ENCODE measurements around the gene CXCL12.

The CXCL12 gene

DNA sequence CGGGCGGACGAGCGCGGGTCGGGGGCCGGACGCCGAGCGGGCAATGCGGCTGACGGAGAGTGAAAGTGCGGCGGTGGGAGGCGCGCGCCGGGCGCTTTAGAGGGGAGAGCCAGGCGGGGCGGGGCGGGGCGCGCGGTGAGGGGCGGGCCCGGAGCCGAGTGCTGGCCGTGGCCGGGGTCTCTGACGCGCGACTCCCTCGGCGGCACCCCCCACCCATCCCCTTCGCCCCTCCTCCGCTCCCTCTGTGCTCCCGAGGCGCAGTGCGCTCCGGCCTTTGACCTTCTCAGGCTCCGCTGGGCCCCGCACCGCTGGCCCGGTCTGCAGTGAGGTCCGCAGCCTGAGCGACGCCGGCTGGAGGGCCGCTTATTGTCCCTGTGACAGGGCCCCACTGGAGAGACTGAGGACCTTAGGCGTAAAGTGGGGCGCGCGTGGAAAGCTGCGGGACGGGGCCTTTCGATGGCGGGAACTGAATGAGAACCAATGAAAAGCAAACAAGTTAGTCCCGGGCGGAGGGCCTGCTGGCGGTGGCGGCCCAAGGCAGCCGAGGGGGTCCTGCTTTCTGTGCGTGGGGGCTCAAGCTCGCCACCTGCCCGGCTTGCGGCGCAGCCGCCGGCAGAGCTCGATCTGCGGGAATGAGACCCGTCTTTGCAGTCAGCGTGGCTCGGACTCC is at the start of gene CXCL12:
Gene CXCL12 (minus strand): TSS at position 72 of the 670 bp plus-strand sequence. CDS start 92 bp downstream, outside the sequence.
- DNase-seq = no peak

DNA sequence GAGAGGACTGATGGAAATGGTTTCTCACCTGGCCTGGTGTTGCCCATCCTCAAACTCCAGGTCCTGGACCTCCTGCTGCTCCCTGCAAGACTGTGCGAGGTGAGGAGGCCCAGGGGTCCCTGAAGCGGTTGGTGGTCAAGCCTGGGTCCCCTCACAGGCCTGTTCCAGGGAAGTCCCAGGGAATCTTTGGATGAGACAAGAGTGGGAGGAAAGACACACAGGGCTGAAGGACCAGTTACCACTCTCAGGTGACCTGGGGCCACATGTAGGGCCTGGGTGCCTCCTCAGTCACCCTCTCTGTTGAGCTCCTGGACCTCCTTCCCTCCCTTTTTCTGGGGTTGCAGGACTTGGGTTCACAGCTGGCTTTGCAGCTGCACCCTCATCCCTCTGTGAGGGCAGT is 42.6 kb upstream of the CXCL12 start:
- no peak for DNase-seq

DNA sequence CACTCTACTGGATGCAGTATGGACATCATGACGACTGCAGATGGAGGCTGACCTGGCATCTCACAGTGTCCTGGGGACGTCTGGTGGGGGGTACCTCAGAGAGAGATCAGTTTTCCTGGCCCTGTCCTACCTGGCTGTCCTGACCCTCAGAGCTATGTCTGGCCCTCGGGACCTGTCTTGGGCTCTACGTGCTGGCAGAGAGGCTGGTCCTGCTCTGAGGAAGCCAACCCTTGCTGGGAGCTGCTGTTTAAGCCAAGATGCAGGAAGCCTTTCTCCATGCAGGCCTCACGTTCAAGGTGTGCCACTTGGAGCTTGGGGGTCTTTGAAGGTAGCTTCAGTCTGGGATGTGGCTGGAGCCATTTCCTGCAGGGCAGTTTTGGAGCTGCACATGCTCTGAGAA is 42.1 kb upstream of the CXCL12 start:
- DNase-seq = no peak

DNA sequence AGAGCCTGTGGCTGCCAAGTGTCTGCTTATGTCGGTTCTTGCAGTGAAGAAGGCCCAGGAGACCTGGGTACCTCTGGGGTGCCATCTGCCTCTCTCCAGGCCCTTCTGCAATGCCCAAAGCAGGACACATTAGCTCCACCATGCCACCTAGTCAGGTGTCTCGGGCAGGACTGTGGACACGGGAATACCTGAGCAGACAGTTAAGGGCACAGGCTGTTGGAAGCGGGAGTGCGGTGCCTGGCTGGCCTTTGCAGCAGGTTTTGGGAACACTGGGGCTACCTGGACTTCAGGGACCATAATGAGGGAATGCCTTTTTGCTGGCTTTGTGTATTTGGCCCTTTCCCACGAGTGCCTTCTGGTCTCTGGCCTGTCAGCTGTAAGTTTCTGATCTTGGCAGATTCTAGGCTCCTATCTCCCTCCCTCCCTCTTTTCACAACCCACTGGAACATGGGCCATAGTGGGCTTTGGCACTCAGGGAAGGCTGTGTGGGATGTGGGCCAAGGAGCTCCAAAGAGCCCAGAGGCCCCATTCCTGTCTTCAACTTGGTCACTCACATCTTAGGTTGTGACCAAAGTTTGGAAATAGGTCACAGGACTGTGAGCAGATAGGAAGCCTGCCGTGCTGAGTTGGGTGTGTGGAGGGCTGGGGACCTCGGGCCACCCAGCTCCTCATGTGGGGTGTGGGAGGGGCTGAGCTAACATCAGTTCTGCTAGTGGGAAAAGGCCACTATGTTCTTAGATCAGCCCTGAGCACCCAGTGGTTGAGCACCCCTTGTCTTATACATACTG is 41.5 kb upstream of the CXCL12 start:
- no peak for DNase-seq

DNA sequence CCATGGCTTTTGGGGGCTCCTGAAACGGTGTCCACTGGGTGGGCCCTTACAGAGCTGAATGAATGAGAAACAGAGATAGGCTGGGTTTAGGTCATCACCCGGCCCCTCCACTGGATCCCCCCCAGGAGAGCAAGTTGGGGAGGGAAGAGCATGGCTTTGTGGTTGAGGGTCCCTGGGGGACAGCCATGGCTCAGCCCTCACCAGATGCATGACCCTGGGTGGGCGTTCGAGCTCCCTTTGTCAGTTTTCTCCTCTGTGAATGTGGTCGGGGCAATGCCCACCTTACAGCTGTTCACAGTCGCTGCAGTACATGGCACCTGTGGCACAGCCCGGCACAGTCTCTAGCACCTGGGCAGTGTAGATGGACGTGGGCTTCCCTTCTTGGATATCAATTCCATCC is 40.6 kb upstream of the CXCL12 start:
- DNase-seq = no peak

DNA sequence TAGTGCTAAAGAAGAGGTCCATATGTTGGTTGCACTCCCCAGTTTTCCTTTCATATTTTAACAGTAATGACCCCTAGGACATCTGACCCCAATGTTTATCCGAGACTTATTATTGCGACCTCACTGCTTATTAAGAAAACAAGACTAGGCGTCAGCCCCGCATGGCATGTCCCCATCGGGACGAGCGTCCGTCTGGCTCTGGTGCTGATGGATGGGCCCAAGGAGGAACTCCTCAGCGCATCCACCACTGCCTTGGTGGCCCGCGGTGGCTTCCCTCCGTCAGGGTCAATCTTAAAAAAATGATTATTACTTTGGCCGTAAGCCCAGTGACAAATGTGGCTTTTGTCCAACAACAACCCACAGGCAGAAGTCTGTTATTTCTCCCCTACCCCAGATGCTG is 40.1 kb upstream of the CXCL12 start:
- DNase-seq = no peak

DNA sequence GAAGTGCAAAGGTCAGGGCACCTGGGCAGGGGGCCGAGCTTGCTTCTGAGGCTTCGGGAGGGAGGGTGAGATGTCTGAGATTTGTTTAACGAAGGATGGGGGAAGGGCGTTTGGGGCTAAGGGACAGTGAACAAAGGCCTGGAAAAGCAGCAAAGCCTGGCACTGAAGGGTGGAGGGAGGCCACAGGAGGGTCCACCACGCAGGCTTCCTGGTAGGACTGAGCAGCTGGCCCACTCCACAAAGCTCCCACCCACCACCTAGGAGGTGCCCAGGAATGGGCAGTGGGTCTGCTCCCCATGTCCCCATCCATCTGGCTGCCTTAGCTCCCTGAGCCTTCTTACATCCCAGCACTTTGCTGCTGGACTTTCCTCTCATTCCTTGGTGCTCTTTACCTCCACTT is 39.4 kb upstream of the CXCL12 start:
- DNase-seq = no peak

DNA sequence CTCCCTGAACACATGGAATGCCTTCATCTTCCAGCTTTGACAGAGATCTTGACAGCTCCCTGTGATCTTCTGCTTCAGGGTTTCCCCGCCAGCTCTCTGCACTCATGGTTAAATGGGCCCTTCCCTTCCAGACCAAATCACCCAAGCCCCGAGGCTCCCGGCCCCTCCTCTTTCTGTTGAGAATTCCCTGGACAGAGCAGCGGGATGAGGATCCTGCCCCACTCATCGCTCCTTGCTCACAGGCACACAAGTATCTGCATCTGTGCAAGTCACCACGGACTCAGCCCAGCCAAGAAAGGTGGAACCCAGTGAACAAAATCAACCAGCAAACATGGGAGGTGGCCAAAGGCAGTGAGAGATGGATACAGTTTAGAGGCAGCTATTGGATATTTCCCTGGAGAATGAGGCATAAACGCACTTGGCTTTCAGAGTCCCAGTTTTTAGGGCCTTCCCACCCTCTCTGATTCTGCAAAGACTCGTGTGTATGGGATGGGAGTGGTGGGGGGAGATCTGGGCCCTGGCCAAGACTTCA is 37.7 kb upstream of the CXCL12 start:
- DNase-seq = no peak

DNA sequence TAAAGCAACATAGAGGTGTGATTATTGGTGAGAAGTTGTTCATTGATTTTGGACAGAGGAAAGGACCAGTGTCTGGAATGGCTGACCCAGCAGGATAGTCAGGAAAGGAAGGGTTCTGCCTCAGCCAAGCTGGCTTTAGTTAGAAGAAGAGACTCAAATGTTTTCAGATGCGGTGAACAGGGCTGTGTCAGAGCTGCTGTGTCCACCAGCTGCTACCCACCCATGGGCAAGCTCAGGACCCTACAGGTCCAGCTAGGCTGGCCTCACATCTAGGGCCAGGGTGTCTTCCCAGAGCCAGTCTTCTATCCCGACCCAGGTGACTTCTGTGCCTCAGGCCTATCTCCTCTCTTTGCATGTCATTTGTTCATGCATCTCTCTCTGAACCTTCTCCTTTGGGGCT is 37.3 kb upstream of the CXCL12 start:
- DNase-seq = no peak

DNA sequence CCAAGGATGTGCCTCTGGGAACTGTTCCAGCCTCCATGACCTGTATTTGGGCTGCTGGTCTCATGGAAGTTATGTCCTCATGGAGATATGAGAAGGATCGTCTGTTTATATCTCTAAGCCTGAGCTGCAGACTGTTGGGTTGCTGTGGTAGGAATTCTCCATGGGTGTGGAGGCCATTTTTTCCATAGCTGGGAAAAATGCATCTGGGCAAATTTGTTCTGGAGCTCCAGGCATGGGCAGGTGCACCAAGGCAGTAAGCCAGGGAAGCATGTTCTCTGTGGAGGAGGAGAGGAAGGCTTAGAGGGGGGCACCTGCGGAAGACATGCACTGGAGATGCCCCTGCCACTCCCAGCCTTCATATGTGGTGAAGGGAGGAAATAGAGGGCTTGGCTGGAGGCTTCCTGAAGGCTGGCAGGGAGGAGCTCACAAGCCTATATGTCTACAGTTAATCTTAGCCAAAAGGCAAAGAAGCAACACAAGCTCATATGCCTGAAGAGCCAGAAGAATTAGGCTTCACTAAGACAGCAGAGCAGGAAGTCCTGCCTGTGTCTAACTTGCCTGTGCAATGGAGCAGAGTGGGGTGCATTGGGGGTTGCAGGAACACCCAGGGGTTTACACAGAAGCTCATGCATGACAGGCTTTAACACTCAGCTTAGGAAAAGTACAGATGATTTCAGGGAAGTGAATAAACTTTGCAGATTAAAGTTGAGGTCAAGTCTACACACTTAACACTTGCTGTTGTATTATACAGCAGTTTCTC is 35.1 kb upstream of the CXCL12 start:
- no peak for DNase-seq

DNA sequence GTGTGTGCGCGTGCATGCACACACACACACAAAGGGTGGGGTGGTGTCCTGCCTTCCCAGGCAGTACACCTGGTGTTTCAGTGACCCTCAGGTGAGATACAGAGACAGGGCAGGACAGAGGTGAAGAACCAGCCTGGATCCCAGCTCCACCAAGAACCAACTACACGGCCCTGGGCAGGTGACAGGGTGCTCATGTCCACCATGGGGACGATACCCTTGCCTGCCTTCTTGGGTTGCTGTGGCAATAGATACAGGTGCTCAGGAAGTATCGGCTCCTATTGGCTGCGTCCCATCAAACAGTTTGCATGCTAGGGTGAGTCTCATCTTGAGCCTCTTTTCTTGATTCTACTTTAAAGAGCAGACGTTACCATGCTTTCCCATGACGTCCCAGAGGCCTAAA is 33.7 kb upstream of the CXCL12 start:
- no peak for DNase-seq

DNA sequence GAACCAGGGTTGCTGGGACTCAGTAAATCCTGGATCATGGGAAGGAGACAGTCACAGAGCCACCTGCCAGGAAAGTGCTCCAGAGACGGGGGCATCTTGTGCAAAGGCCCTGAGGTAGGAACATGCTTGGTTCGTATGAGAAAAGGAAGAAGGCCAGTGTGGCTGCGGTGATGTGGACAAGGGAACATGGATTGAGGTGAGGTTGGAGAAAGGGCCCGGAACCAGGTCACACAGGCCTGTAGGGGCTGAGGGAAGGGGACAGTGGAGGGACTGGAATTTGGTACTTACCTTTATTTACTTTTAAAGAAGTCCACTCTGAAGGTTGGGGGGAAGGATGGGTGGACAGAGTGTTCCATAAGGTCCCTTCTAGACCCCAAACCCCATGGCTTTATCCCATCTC is 32.9 kb upstream of the CXCL12 start:
- DNase-seq = no peak

DNA sequence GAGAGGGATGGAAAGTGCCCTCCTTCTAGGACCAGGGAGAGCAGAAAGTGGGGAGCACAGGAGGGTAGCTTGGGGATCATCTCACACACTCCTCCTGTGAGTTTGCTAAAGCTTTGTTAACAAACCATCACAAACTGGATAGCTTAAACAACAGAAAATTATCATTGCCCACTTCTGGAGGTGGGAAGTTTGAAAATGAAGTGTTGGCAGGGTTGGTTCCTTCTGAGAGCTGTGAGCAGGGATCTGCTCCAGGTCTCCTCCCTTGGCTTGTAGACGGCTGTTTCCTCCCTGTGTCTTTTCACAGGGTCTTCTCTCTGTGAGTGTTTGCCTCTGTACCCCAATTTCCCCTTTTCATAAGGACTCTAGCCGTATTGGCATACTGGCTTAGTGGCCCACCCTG is 32.0 kb upstream of the CXCL12 start:
- no peak for DNase-seq

DNA sequence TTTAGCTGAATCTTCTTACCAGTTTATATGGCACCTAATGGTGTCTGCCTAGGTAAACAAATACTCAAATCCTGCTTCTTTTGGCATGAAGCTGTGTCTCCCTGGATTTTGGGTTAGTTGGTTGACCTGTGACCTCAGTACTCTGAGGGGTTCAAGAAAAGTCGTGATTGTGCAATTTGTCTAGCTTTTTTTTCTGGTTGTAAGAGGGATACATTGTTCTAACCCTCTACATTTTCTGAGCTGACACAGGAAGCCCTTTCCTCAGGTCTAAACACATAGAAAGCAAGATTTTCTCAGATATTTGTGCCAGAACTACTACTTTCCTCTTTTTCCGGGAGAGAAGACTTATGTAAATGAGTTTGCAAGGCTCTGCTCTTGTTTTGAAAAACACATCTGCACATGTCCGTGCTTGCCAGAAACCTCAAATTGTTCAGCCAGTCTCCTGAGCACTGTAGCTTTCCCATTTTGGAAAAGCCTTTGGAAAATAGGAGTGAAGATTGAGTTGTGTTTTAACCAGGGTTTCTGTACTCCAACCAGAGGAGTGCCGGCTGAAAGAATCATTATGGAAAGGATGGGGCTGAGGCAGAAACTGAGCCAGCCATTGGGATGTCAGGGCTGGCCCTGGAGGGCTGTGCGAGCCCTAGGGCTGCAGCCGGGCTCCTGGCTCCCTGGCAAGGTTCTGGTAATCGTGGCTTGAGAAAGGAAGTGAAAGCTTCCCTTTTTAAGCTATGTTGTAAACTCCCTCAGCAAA is 31.3 kb upstream of the CXCL12 start:
- DNase-seq = no peak

DNA sequence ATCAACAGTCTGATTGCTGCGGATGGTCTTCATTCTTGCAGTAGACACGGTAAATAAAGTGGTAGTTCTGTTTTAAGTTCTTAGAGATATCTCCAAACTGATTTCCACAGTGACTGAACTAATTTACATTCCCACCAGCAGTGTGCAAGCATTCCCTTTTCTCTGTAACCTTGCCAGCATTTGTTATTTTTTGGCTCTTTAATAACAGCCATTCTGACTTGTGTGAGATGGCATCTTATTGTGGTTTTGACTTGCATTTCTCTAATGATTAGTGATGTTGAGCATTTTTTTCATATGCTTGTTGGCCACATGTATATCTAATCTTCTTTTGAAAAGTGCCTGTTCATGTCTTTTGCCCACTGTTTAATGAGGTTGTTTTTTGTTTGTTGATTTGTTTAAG is 30.2 kb upstream of the CXCL12 start:
- no peak for DNase-seq

DNA sequence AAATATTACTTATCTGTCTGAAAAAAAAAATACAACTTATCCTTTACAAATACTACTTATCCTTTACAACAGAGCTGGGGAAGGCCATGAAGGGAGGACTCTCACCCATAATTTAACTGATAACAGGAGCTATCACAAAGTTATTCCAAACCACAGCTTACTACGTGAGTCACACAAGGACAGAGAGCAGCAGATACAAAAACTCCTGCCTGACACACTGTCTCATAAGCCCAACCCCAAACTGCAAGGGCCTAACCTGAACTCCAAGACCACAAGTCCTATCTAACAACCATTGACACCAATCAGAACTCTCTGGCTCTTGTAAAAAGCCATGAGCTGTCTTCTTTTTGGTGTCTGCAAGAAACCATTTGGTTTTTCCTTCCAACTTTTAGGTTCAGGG is 28.5 kb upstream of the CXCL12 start:
- no peak for DNase-seq

DNA sequence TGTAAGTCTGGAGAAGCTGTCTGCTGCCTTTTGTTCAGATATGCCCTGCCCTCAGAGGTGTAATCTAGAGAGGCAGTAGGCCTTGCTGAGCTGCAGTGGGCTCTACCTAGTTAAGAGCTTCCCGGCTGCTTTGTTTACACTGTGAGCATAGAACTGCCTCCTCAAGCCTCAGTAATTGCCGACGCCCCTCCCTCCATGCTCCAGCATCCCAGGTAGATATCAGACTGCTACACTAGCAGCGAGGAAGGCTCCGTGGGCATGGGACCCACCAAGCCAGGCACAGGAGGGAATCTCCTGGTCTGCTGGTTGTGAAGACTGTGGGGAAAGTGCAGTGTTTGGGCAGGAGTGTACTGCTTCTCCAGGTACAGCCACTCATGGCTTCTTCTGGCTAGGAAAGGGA is 26.4 kb upstream of the CXCL12 start:
- no peak for DNase-seq

DNA sequence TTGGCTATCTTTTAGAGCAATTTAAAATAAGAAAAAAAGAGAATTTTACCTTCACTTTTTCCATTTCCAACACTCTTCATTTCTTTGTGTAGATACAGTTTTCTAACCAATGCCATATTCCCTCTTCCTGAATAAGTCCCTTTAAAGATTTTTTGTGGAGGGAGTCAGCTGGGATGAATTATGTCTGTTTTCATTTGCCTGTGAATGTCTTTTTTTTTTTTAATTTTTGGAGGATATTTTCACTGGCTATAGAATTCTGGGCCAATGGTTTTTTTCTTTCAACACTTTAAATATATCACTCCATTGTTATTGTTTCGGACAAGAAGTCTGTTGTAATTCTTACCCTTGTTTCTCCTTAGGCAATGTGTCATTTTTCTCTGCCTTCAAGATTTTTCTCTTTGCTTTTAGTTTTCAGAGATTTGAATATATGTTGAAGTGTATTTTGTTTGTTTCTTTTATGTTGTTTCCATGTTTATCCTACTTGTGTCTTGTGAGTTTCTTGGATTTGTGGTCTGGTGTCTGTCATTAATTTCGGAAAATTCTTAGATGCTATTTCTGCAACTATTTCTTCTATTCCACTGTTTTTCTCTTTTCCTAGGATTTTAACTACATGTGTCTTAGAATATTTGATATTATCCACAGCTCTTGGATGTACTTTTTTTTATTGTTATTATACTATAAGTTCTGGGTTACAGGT is 20.0 kb upstream of the CXCL12 start:
- no peak for DNase-seq

DNA sequence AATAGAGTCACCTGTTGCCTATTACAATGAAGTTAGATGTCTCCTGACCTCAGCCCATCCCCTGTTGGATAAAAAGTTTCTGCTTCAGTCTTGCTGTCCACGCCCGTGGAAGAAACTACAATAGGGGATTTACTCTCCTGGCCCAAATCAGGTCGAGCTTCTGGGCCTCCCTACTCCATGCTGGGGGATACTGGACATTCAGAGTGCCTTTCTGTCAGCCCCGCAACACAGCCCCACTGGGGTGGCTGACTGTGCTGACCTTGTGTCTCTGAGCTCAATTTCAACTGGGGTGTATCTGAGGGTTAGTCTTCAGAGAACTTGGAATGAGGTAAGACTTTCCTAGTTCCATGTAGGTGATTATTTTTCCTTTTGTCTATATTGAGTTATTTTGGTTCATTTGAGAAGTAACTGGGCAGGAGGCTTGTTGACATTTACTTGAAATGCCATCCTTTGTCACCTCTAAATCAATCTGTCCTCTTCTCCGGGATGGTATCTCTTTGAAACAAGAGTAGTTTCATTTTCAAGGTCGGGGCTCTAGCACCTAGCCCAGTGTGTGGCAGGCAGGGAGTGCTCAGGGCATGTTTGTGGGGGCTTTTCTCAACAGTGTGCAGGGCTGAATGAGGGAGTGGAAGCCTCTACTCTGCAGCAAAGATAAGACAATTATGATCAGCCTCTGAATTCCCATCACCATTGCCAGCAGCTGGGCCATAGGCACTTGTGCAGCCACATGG is 17.7 kb upstream of the CXCL12 start:
- DNase-seq = no peak

DNA sequence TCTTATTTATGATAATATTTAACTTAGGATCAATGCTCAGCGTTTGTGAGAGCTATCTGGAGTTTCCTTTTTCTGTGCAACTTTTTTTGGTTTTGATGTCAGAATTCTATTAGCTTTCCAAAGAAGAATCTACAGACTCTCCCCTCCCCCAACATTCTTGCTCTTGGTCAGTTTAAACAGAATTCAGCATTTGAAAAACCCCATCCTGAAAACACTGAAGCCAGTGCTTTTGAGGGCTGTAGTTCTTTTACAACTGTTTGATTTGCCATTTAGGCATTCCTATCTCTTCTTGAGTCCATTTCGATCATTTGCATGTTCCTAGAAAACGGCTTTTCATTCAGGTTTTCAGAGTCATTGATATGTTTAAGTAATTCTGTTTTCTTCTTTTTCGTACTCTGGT is 15.6 kb upstream of the CXCL12 start:
- no peak for DNase-seq

DNA sequence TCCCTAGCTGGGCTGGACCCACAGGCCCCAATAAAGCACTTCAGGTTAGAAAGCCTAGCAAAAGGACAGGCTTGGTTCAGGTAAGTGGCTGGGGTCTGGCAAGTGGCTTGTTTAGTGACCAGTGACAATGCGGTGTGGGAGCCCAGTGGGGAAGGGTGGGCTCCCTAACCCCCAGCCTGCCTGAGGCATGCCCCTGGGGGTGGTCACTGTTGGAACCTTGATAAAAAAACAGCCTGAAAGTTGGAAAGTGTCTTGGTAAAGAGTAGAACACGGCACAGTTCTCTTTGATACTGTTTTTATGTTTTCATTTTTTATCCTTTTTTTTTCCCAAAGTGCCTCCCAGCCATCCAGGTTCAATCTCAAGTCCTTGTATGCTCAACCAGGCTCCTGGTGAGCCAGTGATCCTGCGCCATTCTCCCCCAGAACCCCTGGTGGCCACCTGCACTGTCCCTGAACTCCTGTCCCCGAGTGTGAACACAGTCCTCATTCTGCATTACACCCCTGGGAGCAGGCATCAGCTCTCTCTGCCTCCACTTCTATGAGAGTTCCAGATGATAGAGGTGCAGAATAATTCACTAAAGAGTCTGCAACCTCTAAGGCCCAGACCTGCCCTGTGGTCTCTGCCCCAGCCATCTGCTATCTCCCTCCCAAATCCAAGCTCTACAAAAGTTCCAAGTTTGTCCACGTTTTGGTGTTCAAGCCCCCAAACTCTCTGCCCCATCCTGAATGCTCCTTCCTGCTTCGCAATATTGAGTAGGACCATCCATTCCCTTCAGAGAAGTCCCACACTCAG is 15.0 kb upstream of the CXCL12 start:
- no peak for DNase-seq
